GM18499 (cell line): Measurements from ENCODE around the gene PRAMEF12.
"Not testable (repeated sequence)": the region's sequence is repeated elsewhere in the genome, so short reads cannot be mapped to it uniquely, and the experiment has no call there.

ENCODE experiments used
- ATAC-seq: cut with Tn5 transposase; IDR thresholded peaks from one replicate; pipeline ENCODE4 v1.9.1; 2021; ENCODE audit warnings: moderate number of reproducible peaks; ENCODE audit not compliant: insufficient read depth, unreplicated experiment

Gene PRAMEF12

GRCh38 chr1:12769976-12770505 lies 3.5 kb upstream of the PRAMEF12 start:
- ATAC-seq, result no peak

GRCh38 chr1:12770620-12771019 lies 2.9 kb upstream of the PRAMEF12 start:
- no peak for ATAC-seq

GRCh38 chr1:12771186-12771585 lies 2.4 kb upstream of the PRAMEF12 start:
- no peak for ATAC-seq

GRCh38 chr1:12772520-12772919 lies 1.0 kb upstream of the PRAMEF12 start:
- no peak for ATAC-seq

GRCh38 chr1:12774801-12775345 lies 1.3 kb downstream of the PRAMEF12 start:
- ATAC-seq, result no peak

- no peak for ATAC-seq
Measured at GRCh38 chr1:12775443-12775842, 1.9 kb downstream of the PRAMEF12 start.

- no peak for ATAC-seq
Measured at GRCh38 chr1:12776801-12777557, 3.4 kb downstream of the PRAMEF12 start.

GRCh38 chr1:12778061-12778460 lies 4.5 kb downstream of the PRAMEF12 start:
- no peak for ATAC-seq

GRCh38 chr1:12778907-12779306 lies 5.4 kb downstream of the PRAMEF12 start:
- no peak for ATAC-seq

- ATAC-seq, result not testable (repeated sequence)
Measured at GRCh38 chr1:12781488-12781887, 8.0 kb downstream of the PRAMEF12 start.

GRCh38 chr1:12783783-12784182 lies 10.2 kb downstream of the PRAMEF12 start:
- not testable (repeated sequence) for ATAC-seq

- not testable (repeated sequence) for ATAC-seq
Measured at GRCh38 chr1:12784729-12785128, 11.2 kb downstream of the PRAMEF12 start.

- not testable (repeated sequence) for ATAC-seq
Measured at GRCh38 chr1:12791097-12791496, 17.6 kb downstream of the PRAMEF12 start, which contains the start of gene PRAMEF1. TSS of gene PRAMEF1 (plus strand) at chr1:12791397. CDS start at chr1:12793228, 1,831 bp downstream.

GRCh38 chr1:12798911-12799310 lies 25.4 kb downstream of the PRAMEF12 start:
- ATAC-seq, result no peak

- no peak for ATAC-seq
Measured at GRCh38 chr1:12799730-12800129, 26.2 kb downstream of the PRAMEF12 start.

- ATAC-seq, result no peak
Measured at GRCh38 chr1:12809933-12810332, 36.4 kb downstream of the PRAMEF12 start.

- ATAC-seq, result no peak
Measured at GRCh38 chr1:12810691-12811408, 37.3 kb downstream of the PRAMEF12 start.

GRCh38 chr1:12811409-12811784 lies 37.9 kb downstream of the PRAMEF12 start:
- no peak for ATAC-seq

- ATAC-seq, result not testable (repeated sequence)
Measured at GRCh38 chr1:12819061-12819460, 45.5 kb downstream of the PRAMEF12 start.
